Neural cell (in vitro differentiated cells): ENCODE data around the gene TRAPPC1.

ENCODE experiments used
- CTCF ChIP-seq: fragments of 450-650 bp; IDR thresholded peaks from 2 replicates; pipeline ENCODE4 v1.5.1; 2014; ENCODE audit warnings: antibody characterized with exemption, mild to moderate bottlenecking, moderate library complexity; ENCODE audit not compliant: poor library complexity, severe bottlenecking
- EP300 ChIP-seq: fragments of 450-650 bp; conservative IDR thresholded peaks from 2 replicates; pipeline ENCODE4 v1.6.1; 2014; ENCODE audit warnings: antibody characterized with exemption, mild to moderate bottlenecking, moderate library complexity; ENCODE audit not compliant: poor library complexity, severe bottlenecking
- RAD21 ChIP-seq: fragments of 450-650 bp; conservative IDR thresholded peaks from 2 replicates; pipeline ENCODE4 v1.6.1; 2014; ENCODE audit warnings: antibody characterized with exemption, mild to moderate bottlenecking, moderate library complexity
- SMC3 ChIP-seq: fragments of 450-650 bp; conservative IDR thresholded peaks from 2 replicates; pipeline ENCODE4 v1.6.1; 2014; ENCODE audit warnings: antibody characterized with exemption, mild to moderate bottlenecking, moderate library complexity; ENCODE audit not compliant: poor library complexity
- TAF1 ChIP-seq: IDR thresholded peaks from 2 replicates; pipeline ENCODE4 v1.6.1; 2012; ENCODE audit warnings: low read depth

- TF ChIP-seq SMC3 (peak; percentile 56), CTCF (peak; percentile 51), EP300 (peak; percentile 83), RAD21 (peak; percentile 45), TAF1 (peak; percentile 61)
These were observed 44.7 kb downstream of the TRAPPC1 start for GRCh38 chr17:7887038-7887481.
